HG02870 (cell line): ENCODE data around the gene TREH.

Experiments used
- ATAC-seq: cut with Tn5 transposase; IDR thresholded peaks from one replicate; pipeline ENCODE4 v1.9.1; 2021; ENCODE audit warnings: mild to moderate bottlenecking, moderate library complexity; ENCODE audit not compliant: unreplicated experiment

Gene TREH

GRCh38 chr11:118671254-118671653 is 8.2 kb downstream of the TREH start:
- ATAC-seq: no peak

GRCh38 chr11:118670063-118670462 is 9.4 kb downstream of the TREH start:
- ATAC-seq: no peak

- ATAC-seq: no peak
Observed at GRCh38 chr11:118666371-118666770, 13.1 kb downstream of the TREH start.

GRCh38 chr11:118663902-118664301 is 15.5 kb downstream of the TREH start:
- no peak for ATAC-seq

- no peak for ATAC-seq
Observed at GRCh38 chr11:118663381-118663780, 16.1 kb downstream of the TREH start.

GRCh38 chr11:118662401-118663271 is 16.8 kb downstream of the TREH start:
- ATAC-seq: no peak

- no peak for ATAC-seq
Observed at GRCh38 chr11:118661425-118662301, 17.8 kb downstream of the TREH start.

GRCh38 chr11:118660681-118661424 is 18.6 kb downstream of the TREH start:
- ATAC-seq: no peak

- no peak for ATAC-seq
Observed at GRCh38 chr11:118659953-118660680, 19.3 kb downstream of the TREH start.

GRCh38 chr11:118659314-118659952 is 20.0 kb downstream of the TREH start:
- ATAC-seq: peak; percentile 62

GRCh38 chr11:118658429-118659313 is 20.8 kb downstream of the TREH start:
- no peak for ATAC-seq

GRCh38 chr11:118657709-118658428 is 21.6 kb downstream of the TREH start:
- no peak for ATAC-seq

GRCh38 chr11:118657238-118657637 is 22.2 kb downstream of the TREH start:
- no peak for ATAC-seq

- ATAC-seq: no peak
Observed at GRCh38 chr11:118656563-118657165, 22.8 kb downstream of the TREH start.

GRCh38 chr11:118655486-118656190 is 23.8 kb downstream of the TREH start:
- no peak for ATAC-seq

- no peak for ATAC-seq
Observed at GRCh38 chr11:118653684-118654390, 25.6 kb downstream of the TREH start.
